HG03342 (cell line): ENCODE measurements around the gene SRSF4.
"Not testable (repeated sequence)": the region's sequence is repeated elsewhere in the genome, so short reads cannot be mapped to it uniquely, and the experiment has no call there.

Experiments
- ATAC-seq: cut with Tn5 transposase; IDR thresholded peaks from one replicate; pipeline ENCODE4 v1.9.1; 2021; ENCODE audit warnings: mild to moderate bottlenecking, moderate library complexity; ENCODE audit not compliant: unreplicated experiment

Gene SRSF4

DNA sequence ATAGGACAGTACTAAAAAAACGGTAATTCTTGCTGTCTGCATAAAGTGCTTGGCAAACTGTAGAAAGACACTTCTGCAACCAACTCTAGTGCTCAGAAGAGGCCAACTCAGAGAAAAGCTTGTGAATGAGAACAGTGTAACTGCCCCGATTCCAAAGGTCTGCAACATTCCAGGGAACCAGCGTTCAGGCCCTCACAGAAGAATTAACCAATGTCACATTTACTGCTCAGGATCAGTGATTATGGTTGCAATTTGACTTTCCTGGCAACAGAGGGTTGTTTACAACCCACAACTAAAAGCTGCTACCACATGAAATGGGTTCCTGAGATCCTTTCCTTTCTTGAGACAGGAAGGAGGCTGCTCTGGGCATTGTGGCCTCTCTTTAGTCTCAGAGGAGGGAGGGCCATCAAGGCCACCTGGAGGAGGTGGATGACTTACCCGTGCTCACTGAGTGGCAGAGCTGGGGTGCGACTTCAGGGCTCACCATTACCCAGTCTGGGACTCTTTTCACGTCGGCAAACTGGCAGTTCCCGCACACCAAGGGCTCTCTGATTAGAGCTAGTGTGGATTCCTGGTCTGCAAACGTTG is 15.3 kb downstream of the SRSF4 start:
- ATAC-seq: no peak

DNA sequence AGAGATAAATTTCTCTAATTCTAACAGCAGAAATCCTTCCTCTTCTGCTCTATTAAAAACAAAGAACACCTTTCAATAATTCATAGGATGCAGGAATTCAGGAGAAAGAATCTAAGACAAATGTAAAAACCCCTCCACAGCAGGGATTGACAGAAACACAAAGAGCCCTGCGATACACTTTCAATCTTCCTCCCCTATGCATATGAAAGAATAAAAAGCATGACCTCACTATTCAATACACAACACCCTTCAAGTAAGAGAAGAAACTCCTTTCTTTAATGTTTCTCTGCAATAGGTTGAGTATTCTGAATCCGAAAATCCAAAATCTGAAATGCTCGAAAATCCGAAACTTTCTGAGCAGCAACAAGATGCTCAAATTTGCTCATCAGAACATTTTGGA is 17.1 kb downstream of the SRSF4 start:
- no peak for ATAC-seq

DNA sequence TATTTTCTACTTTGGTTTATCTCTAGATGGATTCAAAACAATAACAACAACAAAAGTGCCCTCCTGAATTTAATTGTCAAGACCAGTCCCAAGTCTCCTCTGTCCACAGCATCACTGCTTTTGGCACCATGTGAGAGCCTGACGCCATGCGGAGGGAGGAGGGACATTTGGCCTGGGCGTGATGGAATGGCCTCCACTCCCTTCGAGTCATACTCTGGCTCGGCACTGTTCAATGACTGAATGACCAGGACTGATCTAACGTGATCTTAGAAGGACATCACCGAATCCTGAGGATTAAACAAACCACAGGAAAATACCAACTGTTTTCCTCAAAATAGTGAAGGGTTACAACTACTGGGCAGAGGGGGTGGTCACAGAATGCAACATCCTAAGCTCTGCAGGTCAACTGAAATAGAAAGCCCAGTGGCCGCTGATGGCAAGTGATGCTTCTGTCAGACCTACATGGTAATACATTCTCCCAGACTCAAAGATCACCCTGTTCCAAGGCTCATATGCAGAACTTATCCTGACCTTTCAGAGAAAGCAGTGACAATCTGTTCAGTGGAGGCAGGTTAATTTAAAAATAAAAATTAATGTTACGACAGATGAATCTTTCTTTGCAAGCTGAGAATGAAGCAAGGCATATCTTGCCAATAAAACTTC is 19.1 kb downstream of the SRSF4 start:
- ATAC-seq: no peak

DNA sequence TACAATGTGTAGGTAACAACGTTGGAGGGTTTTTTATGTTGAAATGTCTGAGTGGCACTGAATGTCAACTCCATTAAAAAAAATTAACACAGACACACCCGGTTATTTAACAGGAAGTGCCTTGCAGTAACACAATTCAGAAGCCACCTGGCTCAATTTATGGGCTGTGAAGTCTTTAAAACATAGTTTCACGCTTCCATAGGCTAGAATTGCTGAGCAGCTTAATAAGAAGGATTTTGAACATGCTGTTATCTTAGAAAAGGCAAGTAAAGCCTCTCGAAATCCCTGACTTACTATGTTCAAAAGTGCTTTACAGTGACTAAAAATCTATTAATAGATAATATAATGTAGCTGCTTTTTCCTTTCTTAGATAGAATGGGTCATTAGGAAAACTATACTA is 19.7 kb downstream of the SRSF4 start:
- ATAC-seq: no peak

DNA sequence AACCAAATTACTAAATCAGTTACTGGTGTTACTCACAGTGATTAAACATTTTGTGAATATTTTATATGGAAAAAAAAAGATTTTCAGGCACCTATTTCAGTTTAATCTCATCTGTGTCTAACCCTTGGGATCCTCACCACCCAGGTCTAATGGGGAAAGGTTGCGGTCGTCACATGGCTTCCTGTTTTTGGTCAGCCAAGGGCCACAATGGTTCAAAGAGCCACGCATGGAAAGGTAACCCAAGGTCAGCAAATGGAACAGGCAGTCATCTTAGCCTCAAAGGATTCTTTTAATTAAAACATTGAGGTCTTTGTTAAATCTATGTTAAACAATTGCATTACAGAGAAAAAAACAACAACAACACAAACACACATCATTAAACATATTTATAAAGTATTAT is 21.9 kb downstream of the SRSF4 start:
- ATAC-seq: no peak

DNA sequence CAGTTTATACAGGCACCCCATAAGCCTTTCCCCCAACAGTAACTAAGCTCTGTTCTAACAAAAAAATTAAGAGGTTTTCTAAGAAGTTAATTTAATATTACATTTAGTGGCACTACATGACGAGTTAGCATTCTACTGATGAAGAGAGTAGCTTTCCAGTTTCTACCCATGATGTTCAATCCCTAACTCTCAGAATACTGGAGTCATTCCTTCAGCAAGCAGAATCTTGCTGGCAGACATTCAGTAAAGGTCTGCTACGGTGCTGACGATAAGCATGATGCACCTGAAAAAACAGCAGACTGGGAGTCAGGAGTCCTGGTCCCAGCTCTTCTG is 24.5 kb downstream of the SRSF4 start:
- ATAC-seq: no peak

DNA sequence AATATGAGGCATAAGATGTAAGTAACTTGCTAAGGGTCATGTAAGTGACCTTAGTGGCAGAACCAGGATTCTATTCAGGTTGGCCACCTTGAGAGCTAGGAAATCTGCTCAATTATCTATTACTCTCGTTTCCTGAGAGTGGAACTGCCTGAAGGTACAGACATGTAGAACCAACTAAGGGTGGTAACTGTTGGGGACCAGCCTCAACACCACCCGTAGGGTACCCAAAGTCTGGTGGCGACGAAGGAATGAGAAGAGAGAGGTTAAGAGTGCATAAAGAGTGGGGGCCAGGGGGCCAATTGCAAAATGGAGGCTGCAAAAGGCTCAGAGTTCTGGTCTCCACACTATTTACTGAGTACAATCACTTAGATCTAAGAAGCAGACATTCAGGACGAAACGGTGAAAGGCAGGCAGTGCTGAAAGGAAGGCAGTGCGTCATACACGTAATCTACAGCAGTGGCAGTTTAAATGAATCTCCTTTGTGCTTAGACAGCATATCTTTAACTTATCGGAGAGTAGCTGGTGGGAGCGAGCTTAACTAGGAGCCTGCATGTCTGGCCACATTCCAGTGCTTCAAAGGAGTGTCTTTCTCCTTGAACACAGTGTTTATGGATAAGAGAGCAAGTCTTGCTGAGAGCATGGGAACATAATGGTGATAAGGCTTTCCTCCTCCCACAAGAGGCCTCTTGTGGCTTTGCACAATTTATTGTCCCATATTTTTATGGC is 25.0 kb downstream of the SRSF4 start:
- no peak for ATAC-seq

DNA sequence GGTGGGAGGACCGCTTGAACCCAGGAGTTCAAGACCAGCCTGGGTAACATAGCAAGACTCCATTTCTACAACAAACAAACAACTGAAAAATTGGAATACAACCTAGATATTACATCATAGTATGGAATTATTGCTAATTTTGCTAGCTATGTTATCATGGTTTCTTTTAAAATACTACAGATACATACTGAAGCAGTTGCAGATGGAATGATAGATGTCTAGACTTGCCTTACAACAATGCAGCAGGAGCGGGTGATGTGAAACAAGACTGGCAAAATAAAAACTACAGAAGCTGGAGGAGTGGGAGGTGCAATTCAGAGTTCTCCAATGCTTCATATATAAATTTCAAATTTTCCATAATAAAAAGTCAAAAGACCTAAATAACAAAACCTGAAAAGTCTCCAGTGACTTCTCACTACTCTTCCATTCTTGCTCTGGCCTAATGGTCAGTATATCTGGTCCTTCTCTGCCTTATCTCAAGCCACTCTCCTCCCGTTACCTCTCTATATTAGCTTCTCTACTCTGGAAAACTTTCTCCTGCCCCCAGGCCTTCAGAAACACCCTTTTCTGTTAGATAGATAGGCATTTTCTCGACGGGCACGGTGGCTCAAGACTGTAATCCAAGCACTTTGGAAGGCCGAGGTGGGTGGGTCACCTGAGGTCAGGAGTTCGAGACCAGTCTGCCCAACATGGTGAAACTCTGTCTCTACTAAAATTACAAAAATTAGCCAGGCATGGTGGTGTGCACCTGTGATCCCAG is 29.5 kb downstream of the SRSF4 start:
- no peak for ATAC-seq

DNA sequence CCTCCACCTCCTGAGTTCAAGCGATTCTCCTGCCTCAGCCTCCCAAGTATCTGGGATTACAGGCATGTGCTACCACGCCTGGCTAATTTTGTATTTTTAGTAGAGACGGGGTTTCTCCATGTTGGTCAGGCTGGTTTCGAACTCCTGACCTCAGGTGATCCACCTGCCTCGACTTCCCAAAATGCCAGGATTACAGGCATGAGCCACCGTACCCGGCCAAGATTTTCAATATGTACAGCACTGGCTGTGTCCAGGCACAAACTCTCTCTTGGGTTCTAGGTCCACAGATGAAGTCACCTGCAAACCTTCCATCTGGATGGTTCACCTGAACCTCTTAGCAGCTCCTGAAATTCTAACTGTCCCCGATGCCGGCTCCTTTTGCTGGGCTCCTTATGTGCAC is 31.4 kb downstream of the SRSF4 start:
- ATAC-seq: not testable (repeated sequence)

DNA sequence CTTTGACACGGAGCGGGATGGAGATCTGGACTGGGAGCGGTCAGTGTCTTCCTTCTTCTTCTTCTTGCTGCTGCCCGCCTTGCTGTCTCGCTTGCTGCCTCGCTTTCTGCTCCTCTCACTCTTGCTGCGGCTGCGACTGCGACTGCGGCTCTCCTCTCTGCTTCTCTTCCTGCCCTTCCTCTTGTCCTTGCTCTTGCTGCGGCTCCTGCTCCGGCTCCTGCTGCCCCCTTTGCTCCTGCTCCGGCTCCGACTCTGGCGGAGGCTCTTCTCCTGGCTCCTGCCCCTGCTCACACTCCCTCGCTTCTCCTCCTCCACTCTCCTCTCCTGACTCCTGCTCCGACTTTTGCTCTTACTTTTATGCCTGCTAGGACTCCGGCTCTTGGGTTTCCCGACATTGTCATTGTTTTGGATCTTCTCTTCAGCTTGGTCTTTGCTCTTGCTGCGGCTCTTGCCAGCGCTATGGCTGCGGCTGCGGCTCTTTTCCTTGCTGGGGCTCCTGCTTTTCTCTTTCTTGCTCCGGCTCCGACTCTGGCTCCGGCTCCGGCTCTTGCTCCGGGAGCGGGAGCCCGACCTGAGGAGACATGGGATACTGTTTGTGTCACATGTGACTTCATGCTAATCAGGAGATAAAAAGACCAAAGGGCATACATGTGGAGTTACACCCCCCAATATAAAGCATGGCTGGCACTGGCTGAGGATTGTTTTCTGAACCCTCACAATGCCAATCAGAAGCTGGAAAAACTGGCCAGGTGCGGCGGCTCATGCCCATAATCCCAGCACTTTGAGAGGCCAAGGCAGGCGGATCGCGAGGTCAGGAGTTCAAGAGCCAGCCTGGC is 32.8 kb downstream of the SRSF4 start:
- ATAC-seq: no peak

DNA sequence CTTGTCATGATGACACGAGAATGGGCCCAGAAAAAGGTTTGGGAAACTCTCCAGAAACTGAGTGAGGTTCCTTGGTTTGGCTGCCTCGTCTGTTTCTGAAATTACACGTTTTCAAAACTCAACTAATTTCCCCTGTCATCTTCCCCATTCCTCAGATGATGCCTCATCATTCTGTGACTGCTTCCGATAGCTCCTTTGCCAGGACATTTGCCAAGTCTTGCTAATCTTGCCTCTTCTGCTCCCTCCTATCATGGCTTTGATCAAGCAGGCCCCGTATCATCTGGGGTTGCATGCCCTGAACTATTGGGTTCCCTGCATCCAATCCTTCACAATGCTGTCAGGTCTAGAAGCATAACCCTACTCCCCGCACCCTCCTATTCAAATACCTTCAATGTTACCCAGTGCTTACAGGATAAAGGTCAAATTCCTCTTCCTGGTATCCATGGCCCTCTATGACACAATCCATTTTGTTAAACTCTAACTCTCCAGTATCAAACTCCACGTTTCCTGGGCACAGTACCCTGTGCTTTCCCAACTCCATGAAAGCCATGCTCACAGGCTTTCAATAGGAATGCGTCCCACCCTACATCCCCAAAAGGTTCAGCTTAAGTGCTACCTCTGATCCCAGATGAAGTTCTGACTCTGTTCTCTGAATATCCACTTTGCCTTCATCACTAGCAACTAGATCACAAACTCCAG is 35.8 kb downstream of the SRSF4 start:
- ATAC-seq: no peak

DNA sequence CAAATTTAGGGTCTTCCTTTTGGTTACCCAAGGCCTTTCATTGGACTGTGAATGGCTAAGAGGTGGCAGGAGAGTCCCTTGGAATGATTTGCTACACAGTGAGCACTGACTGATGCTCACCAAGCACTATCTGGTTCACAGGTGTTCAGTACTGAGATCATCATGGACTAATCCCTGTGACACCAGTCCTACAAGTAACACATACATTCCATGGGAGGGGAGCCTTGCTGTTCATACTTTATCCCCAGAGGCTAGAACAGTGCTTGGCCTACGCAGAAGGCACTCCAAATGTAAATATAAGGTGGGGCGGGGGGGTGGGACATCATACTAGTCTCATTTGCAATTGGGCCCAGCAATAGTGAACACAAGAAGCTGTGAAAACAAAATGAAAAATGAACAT is 37.5 kb downstream of the SRSF4 start:
- no peak for ATAC-seq

DNA sequence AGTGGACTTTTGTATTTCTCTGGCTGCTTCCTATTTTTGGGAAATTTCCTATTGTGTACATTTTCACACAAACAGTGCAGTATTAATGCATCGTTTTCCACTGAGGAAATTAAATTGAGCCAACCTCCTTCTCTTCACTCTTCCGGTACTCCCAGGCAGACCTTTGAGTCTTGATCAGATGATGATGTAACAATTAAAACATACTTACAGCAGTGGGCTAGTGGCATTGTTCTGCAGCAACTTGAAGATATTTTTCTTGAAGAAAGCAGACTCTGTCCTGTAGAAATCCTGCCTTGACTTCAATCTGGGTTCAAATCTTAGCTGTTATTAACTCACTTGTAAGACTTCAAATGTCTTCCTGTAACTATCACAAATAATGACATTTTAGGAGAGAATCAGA is 39.0 kb downstream of the SRSF4 start:
- no peak for ATAC-seq

DNA sequence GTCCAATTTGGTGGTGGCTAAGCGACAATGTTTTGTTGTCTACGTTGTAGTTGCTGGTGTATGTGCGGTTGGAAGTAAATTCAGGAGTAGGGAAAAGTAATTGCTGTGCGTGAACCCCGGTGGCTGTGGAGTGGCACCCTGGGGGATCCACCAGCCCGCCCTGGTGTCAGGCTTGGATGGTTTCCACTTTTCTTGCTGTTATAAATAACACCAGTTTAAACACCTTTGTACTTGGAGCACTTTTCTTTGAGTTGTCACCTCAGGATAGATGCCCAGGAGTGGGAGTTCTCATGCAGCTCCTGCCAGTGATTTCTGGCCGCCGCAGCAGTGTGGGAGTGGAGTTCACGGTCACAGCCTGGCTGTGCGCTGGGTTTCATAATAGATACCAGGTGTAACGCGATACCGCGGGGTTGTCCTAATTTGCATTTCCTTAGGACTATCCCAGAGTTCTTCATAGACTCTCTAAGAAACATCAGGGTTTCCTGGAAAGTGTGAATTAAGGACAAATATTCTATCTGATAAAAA is 45.2 kb downstream of the SRSF4 start:
- no peak for ATAC-seq

DNA sequence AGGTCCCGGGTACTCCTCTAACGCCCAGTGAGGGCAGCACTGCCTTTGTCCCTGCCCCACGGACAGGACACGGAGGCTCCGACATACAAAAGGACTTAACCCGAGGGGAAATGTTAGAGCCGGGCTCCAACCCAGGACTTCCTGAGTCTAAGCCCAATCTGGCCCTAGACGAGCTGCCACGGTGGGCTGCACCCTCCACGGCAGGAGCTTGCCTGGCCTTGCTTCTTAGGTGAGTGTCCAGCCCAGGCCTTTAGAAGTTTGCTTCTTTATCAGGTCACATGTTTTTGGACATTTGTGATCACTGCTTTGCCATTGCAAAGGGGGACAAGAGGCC is 47.0 kb downstream of the SRSF4 start:
- ATAC-seq: no peak

DNA sequence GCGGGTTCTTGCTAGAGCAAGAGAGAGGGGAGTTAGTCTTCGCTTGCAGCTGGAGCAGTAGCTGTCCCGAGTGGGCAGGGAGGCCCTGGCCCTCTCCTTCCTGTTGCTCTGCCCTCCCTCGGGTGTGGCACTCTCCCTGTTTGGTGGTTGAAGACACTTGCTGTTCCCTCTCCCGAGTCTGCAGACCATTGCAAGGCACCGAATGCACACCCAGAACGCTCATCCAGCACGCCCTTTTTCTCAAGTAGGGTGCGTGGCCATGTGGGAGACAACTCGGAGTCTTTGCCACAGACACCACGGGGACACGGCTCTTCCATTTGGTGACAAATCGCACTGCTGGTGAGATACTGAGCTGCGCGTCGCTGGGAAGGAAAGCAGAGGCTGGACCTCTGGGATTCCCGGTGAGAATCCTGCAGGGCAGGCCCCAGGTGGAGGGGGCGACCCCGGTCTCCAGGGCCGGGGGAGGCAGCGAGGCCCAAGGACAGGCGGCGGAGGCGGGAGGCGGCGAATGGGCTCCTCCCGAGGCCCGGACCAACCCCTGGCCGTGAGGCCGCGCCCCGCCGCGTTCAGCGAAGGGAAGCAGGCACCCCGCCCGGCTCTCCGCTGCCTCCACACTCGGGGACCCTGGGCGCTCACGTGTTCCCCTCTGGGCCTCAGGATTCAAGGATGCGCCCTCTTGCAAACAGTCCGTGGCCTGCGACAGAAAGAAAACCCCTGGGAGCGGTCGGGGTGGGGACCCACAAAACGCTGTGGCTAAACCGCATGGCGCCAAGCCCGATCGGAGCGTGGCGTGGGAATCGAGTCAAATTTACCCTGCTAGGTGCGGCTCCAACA is 47.6 kb downstream of the SRSF4 start:
- no peak for ATAC-seq

DNA sequence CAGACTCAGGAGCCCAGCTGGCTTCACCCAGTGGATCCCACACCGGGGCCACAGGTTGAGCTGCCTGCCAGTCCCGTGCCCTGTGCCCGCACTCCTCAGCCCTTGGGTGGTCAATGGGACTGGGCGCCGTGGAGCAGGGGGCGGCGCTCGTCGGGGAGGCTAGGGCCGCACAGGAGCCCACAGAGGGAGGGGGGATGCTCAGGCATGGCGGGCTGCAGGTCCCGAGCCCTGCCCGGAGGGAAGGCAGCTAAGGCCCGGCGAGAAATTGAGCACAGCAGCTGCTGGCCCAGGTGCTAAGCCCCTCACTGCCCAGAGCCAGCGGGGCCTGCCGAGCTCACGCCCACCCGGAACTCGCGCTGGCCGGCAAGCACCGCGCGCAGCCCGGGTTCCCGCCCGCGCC is 50.6 kb downstream of the SRSF4 start:
- not testable (repeated sequence) for ATAC-seq

DNA sequence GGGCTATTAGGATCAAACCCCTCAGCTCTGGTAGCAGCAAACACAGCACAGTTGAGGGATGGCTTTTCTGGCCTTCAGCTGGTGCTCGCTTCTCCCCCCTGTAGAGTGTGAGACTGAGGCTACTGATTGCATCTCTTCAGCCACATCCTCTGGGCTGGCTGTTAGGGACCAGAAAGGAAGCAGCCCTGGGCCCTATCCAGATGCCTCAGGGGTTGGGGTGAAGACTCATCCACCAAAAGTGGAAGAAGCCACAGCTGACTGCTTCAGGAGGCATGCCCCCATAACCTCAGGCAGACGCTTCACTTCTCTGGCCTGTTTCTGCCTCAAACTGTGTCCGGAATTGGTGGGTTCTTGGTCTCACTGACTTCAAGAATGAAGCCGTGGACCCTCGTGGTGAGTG is 51.8 kb downstream of the SRSF4 start:
- ATAC-seq: no peak

DNA sequence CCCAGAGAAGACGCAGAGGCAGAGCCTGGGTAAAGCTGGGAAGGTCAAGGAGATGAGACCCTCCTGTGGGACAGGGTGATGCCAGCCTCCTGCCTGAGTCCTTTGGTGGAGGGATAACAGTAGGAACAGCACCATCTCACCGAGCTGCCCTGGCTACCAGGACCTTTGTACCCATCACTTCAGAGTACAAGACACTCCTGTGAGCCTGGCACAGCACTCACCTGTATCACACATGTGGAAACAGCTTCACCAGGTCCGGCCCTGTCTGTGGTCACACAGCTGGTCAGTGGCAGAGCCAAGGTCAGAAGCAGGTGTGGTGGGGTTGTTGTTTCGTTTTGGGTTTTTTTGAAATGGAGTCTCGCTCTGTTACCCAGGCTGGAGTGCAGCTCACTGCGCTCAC is 53.0 kb downstream of the SRSF4 start:
- no peak for ATAC-seq
